Ramos (cell line): ENCODE data around the gene IQSEC1.

Experiments
- in situ Hi-C: fragments of 300-500 bp; cut with MboI; formaldehyde crosslinking; loops from one replicate; pipeline ENCODE4 v1.14.3; 2022; ENCODE audit warnings: low sequenced_read_pairs; ENCODE audit not compliant: unreplicated experiment

Gene IQSEC1

GRCh38 chr3:12948891-12949711, 124.1 kb downstream of the IQSEC1 start:
- in situ Hi-C loops, result no loop called here

GRCh38 chr3:12948371-12948770, 124.9 kb downstream of the IQSEC1 start:
- in situ Hi-C loops, result no loop called here

GRCh38 chr3:12947504-12948369, 125.5 kb downstream of the IQSEC1 start:
- in situ Hi-C loops, result no loop called here

DNA sequence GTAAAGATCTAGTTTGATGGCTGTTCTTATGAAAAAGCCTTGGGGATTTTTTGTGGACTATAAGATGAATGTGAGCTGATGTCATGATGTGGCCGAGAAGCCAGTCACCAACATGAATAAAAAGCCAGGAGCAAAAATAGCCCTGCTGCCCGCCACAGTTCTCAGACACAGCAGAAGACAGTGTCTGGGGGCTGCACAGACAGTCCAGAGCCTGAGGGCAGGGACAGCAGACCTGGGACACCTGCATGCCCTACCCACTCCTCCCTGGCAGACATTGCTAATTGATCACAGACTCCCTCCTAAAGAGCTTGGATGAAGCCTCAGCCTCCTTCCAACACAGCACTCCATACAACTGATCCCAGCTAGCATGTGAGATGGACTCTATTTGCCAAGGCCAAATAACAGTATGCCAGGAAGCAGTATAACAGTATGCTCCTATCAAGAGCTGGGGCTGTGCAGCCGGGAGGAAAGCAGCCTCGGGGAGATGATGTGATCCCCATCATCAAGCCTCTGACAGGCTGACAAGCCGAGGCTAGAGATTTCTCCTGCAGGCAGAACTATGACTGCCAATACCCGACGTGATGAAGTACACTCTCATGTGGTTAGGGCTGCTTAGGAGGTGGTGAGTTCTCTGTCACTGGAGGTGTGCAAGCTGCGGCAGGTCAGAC, 126.4 kb downstream of the IQSEC1 start:
- in situ Hi-C loops, result no loop called here

DNA sequence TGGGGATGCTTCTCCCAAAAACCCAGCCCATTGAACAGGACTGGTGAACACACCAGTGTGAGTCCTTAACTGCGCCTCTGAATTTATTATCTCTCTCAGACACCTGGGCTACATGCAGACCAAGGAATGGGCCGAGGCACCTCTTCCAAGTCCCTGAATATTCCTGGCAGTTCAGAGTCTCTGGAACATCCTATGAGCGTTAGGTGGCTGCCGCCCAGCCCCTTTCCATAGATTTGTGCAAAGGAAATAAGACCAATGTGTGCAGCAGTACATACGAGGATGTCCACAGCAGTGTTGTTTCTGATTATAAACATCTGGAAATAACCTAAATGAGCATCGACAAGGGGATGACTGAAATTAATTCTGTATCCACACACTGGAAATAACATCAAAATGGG, 127.0 kb downstream of the IQSEC1 start:
- in situ Hi-C loops, result no loop called here

DNA sequence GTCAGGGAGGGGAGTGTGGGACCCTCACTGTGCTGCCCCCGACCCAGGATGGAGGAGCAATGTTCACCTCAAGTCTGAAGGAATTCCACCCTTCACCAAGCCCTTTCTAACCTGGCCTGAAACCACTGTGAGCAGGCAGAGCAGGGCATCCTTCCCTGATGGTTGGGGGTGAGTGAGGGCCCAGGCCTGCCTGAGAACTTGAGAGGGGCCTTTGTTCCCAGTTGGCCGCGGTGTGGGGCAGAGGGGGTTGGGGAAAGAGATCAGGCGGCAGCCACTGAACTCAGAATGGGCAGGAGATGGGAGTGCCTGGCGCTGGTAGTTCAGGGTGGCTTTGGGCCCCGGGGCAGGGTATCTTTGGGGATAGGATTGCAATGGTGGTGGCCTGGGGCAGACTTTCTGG, 128.4 kb downstream of the IQSEC1 start:
- in situ Hi-C loops, result no loop called here

DNA sequence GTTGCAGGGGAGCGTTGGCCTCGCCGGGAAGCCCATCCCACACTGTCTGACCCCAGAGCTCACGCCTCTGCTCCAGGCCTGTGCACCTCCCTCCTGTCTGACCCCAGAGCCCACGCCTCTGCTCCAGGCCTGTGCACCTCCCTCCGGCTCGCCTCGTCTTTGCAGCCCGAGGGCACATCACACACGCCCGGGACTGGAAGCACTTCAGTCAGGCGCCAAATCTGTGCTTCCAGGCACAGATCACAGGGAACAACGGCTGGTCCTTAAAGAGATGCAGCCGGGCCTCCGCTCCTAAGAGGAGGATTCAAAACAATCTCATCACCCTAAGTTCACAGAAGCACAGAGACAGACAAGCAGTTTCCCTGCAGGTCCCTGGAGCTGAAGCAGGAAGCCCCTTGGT, 128.8 kb downstream of the IQSEC1 start:
- in situ Hi-C loops, result no loop called here

GRCh38 chr3:12943124-12944021, 129.9 kb downstream of the IQSEC1 start:
- in situ Hi-C loops, result no loop called here

GRCh38 chr3:12941495-12942023, 131.7 kb downstream of the IQSEC1 start:
- in situ Hi-C loops, result no loop called here

GRCh38 chr3:12940854-12941253, 132.4 kb downstream of the IQSEC1 start:
- in situ Hi-C loops, result no loop called here

DNA sequence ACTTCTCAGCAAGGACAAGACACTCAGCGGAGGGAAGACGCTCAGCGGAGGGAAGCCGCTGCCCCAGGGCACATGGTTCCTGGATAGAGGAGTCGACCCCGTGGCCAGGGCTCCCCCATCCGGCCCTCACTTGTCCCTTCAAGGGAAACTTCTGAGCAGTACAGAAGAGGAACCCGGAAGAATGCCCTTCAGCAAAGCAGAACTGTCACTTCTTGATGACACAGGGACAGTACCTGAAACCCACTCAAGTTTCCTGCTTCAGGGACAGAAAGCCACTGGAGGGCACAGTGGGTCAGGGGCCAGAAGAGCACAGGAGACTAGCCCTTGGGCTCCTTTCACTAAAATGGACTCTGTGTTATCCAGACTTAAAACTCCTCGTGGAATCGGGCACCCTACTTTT, 134.1 kb downstream of the IQSEC1 start:
- in situ Hi-C loops, result no loop called here

GRCh38 chr3:12938258-12938711, 134.9 kb downstream of the IQSEC1 start:
- in situ Hi-C loops, result no loop called here

DNA sequence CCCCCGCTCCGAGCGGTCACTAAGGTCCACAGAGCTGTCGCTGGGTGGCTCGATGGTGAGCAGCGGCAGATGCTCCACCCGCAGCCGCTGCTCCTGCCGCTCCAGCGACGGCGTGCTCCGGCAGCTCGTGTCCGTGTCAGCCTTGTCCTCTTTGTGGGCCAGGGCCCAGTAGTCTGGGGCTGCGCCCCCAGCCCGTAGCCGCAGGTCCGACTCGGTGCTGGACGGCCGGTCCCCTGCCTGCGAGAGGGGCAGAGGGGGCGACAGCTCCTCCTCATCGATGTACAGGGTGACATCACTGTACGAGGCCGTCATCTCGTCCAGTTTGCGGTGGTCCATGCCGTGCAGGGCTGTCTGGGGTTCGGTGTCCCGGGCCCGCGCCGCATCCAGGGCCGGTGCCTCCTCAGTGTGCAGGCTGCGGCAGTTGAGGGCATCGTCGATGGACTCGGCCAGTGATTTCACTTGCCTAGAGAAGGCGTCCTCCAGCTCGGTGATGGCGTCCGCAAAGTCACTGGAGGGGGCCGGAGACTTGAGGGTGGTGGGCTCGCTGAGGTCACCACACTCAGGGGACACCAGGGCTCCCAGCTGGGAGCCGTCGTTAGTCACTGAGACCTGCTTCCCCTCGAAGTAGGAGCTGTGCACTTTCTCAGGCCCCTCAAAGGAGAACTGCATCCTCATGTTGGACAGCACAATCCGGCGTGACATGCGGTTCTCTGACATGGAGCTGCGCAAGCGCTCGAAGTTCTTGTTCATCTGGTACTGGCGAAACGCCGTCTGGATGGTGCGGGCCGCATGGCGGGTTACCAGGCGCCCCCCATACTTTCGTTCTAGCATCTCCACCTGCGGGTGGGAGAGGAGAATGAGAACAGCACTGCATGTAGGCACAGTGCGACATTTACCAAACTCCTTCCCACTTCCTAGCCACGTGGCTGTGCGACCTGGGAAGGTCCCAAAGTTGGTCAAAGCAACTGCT, 137.1 kb downstream of the IQSEC1 start:
- in situ Hi-C loops, result no loop called here

- in situ Hi-C loops, result no loop called here
Measured at GRCh38 chr3:12935023-12935860, 138.0 kb downstream of the IQSEC1 start.

- in situ Hi-C loops, result no loop called here
Measured at GRCh38 chr3:12934431-12934830, 138.8 kb downstream of the IQSEC1 start.

GRCh38 chr3:12933901-12934300, 139.3 kb downstream of the IQSEC1 start:
- in situ Hi-C loops, result no loop called here

DNA sequence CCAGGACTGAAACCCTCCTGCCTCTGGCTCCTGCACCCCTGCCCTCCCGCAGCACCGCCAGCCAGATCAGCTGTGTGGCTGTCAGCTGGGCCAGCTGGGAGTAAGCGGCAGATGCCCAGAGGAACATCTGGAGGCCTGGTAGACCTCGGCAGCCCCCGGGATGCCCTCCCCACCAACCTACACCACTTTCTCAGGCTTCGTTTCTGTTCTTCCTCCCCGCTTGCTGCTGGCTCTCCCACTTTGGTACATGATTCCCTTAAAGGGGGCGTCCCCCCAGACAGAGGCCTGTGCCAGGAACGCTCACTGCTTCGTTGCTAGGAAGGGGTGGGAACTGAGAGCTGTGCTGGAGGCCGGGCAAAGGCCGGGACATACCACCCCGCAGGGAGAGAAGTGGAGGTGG, 140.5 kb downstream of the IQSEC1 start:
- in situ Hi-C loops, result no loop called here

GRCh38 chr3:12932347-12932746, 140.9 kb downstream of the IQSEC1 start:
- in situ Hi-C loops, result no loop called here
